ENCODE data around the gene AQR. TPM values are rescaled to one million over a fixed set of nuclear protein-coding genes. Genes with fewer than 3 reads are reported as not detected.
"Not testable (repeated sequence)": the region's sequence is repeated elsewhere in the genome, so short reads cannot be mapped to it uniquely, and the experiment has no call there.

The AQR gene
- total and polyA plus RNA-seq, 2 of the 4 experiments (the other 2 are of a cell fraction), result 17.9 to 29.6 TPM

GRCh38 chr15:34943711-34944110, 25.8 kb downstream of the AQR start:
- ChIA-PET POLR2A (ENCODE audit: unreplicated experiment) (no interaction called here), CTCF (no interaction called here)
- DNase-seq, result no peak
- no TSS peak for BruUV-seq (replicated peaks)
- Histone ChIP-seq H4K8ac (ENCODE audit: low read depth in 2 of 2, low read length in 2 of 2) (no peak overlapping the region), H2BK15ac (ENCODE audit: low read depth, low read length) (no peak overlapping the region), H3K23ac (ENCODE audit: low read depth, low read length) (no peak overlapping the region), H3K9me1 (ENCODE audit: insufficient read depth, low read length) (no peaks in the 10 kb centered on the region), H2BK5ac (ENCODE audit: low read depth, low read length, poor library complexity, severe bottlenecking) (no peak overlapping the region), H3K18ac (ENCODE audit: low read depth, low read length) (no peak overlapping the region), H3K9me3 (ENCODE audit: control insufficient read depth, insufficient read depth, low read length) (no peaks in the 10 kb centered on the region), H3K27me3 (ENCODE audit: control insufficient read depth, insufficient read depth, low read length) (no peaks in the 10 kb centered on the region), H2BK20ac (ENCODE audit: low read depth, low read length) (no peak overlapping the region), H3K4ac (ENCODE audit: low read depth, low read length) (no peak overlapping the region), H3K4me3 (ENCODE audit: insufficient read depth, low read depth, low read length) (no peak overlapping the region), H3K27ac (ENCODE audit: insufficient read depth, low read length) (no peak overlapping the region), H2AFZ (replicated peaks; ENCODE audit: low read length, poor library complexity) (no peak overlapping the region), H4K91ac (ENCODE audit: insufficient read depth, low read depth, low read length) (no peak overlapping the region), H3K79me1 (ENCODE audit: low read depth in 1 of 2, low read length in 2 of 2) (no peaks in the 10 kb centered on the region), H3K36me3 (ENCODE audit: control insufficient read depth, insufficient read depth, low read length) (peaks cover 14% of the 10 kb centered on the region), H2AK9ac (replicated peaks; ENCODE audit: low read depth, low read length, poor library complexity) (no peak overlapping the region), H2BK120ac (ENCODE audit: low read depth, low read length) (no peak overlapping the region), H3K14ac (replicated peaks; ENCODE audit: low read depth, low read length) (no peak overlapping the region), H2AK5ac (ENCODE audit: low read depth, low read length) (no peak overlapping the region), H3K56ac (ENCODE audit: extremely low read depth, insufficient read depth, low read length) (no peak overlapping the region), H3K4me1 (ENCODE audit: control insufficient read depth, insufficient read depth, low read length) (0 out of 2 replicates have a peak, but pooled peaks cover 1% of the 10 kb centered on the region), H4K20me1 (ENCODE audit: insufficient read depth, low read length) (no peaks in the 10 kb centered on the region; the same call in 1 of the 2 replicates), H3K4me2 (ENCODE audit: low read depth, low read length) (no peak overlapping the region), H3K9ac (ENCODE audit: low read depth, low read length) (no peak overlapping the region), H4K5ac (ENCODE audit: low read depth, low read length) (no peak overlapping the region)
- in situ Hi-C loops (cut with MboI; ENCODE audit: low sequenced_read_pairs) (no loop called here), intact Hi-C loops (cut with micrococcal nuclease) (no loop called here), dilution Hi-C loops (cut with HindIII; ENCODE audit: low sequenced_read_pairs, unreplicated experiment) (no loop called here)
- TF ChIP-seq USF2 (IDR thresholded peaks at IDR 0.05; ENCODE audit: low read depth, low read length) (no peak), BHLHE40 (IDR thresholded peaks at IDR 0.05; ENCODE audit: low read depth, low read length) (no peak), CTCF (conservative IDR thresholded peaks at IDR 0.05; ENCODE audit: low read depth, low read length) (no peak)
- ATAC-seq (ENCODE audit: low read depth), result no peak

GRCh38 chr15:34943264-34943663, 26.3 kb downstream of the AQR start:
- H2BK15ac ChIP-seq (ENCODE audit: low read depth, low read length); BruUV-seq (replicated peaks): not testable (repeated sequence)

More at GRCh38 chr15:34943264-34943663, 26.3 kb downstream of the AQR start:
- peaks cover 14% of the 10 kb centered on the region for H3K36me3 ChIP-seq (ENCODE audit: control insufficient read depth, insufficient read depth, low read length)
- CTCF ChIA-PET; H3K9me3 ChIP-seq (ENCODE audit: control insufficient read depth, insufficient read depth, low read length); ATAC-seq (ENCODE audit: low read depth); H3K18ac ChIP-seq (ENCODE audit: low read depth, low read length); H2BK20ac ChIP-seq (ENCODE audit: low read depth, low read length); H4K91ac ChIP-seq (ENCODE audit: insufficient read depth, low read depth, low read length); H3K56ac ChIP-seq (ENCODE audit: extremely low read depth, insufficient read depth, low read length); H4K5ac ChIP-seq (ENCODE audit: low read depth, low read length); in situ Hi-C loops (cut with MboI; ENCODE audit: low sequenced_read_pairs); H3K4me3 ChIP-seq (ENCODE audit: insufficient read depth, low read depth, low read length); H3K14ac ChIP-seq (replicated peaks; ENCODE audit: low read depth, low read length); H3K9me1 ChIP-seq (ENCODE audit: insufficient read depth, low read length); H4K8ac ChIP-seq (ENCODE audit: low read depth in 2 of 2, low read length in 2 of 2); H3K27me3 ChIP-seq (ENCODE audit: control insufficient read depth, insufficient read depth, low read length); H2AK5ac ChIP-seq (ENCODE audit: low read depth, low read length); POLR2A ChIA-PET (ENCODE audit: unreplicated experiment); H3K23ac ChIP-seq (ENCODE audit: low read depth, low read length); H3K4me2 ChIP-seq (ENCODE audit: low read depth, low read length); intact Hi-C loops (cut with micrococcal nuclease); H2AFZ ChIP-seq (replicated peaks; ENCODE audit: low read length, poor library complexity); H3K4me1 ChIP-seq (ENCODE audit: control insufficient read depth, insufficient read depth, low read length); H3K79me1 ChIP-seq (ENCODE audit: low read depth in 1 of 2, low read length in 2 of 2); H2BK120ac ChIP-seq (ENCODE audit: low read depth, low read length); H4K20me1 ChIP-seq (ENCODE audit: insufficient read depth, low read length); H2AK9ac ChIP-seq (replicated peaks; ENCODE audit: low read depth, low read length, poor library complexity); H3K9ac ChIP-seq (ENCODE audit: low read depth, low read length); H3K27ac ChIP-seq (ENCODE audit: insufficient read depth, low read length); H3K4ac ChIP-seq (ENCODE audit: low read depth, low read length); DNase-seq; dilution Hi-C loops (cut with HindIII; ENCODE audit: low sequenced_read_pairs, unreplicated experiment); H2BK5ac ChIP-seq (ENCODE audit: low read depth, low read length, poor library complexity, severe bottlenecking): not testable (repeated sequence)

All from IMR-90 (cell line).